Endothelial cell of umbilical vein (primary cell): ENCODE results near the gene PITPNM3. TPM values are rescaled to one million over a fixed set of nuclear protein-coding genes. Genes with fewer than 3 reads are reported as not detected.

Experiments
- BruUV-seq: library from RNA; stranded (reverse); fragments of 400-500 nt; replicated peaks from 2 replicates; lab custom pipeline; 2021; lab: Mats Ljungman, UMichigan
- CTCF ChIA-PET: fragments of 300-600, 350-600 bp; sonication (Branson Sonifier 250); formaldehyde crosslinking; loops from one replicate; lab custom pipeline; 2021; ENCODE audit warnings: antibody characterized with exemption, inconsistent platforms; lab: Charles Lee
- POLR2A ChIA-PET: fragments of 300-600, 350-600 bp; sonication (Branson Sonifier 250); formaldehyde crosslinking; loops from one replicate; lab custom pipeline; 2021; ENCODE audit warnings: antibody characterized with exemption, inconsistent platforms; lab: Charles Lee
- DNase-seq: peaks from one replicate; pipeline ENCODE4 v3.0.0-alpha.2; 2011; ENCODE audit warnings: low read depth, low spot score
- FAIRE-seq: peaks from 2 replicates; lab custom pipeline; 2011; peaks lifted over from hg19 to GRCh38; lab: Jason Lieb, UNC
- H2AFZ ChIP-seq: 2 replicates; pipeline ENCODE4 v1.6.0; 2012; ENCODE audit warnings: low read depth, low read length, control low read depth, inconsistent platforms
- H3K27ac ChIP-seq: 2 replicates; pipeline ENCODE4 v1.5.1; 2011; ENCODE audit warnings: low read depth, mild to moderate bottlenecking, control low read depth, low read length, moderate library complexity; ENCODE audit not compliant: insufficient read depth
- H3K27me3 ChIP-seq, 2 experiments: 2 replicates each; pipeline versions ENCODE4 v1.6.0 to v1.6.1; 2011; ENCODE audit warnings: low read length in 2 of 2, mixed read lengths in 1 of 2; ENCODE audit not compliant: control insufficient read depth in 2 of 2, insufficient read depth in 2 of 2
- H3K36me3 ChIP-seq, 2 experiments: 2 replicates in 1 of 2; 3 replicates in 1 of 2; pipeline ENCODE4 v1.5.1; 2011; ENCODE audit warnings: low read length in 2 of 2, mild to moderate bottlenecking in 1 of 2, moderate library complexity in 1 of 2; ENCODE audit not compliant: control insufficient read depth in 2 of 2, insufficient read depth in 2 of 2; ENCODE audit errors: extremely low read depth in 1 of 2
- H3K4me1 ChIP-seq: 3 replicates; pipeline ENCODE4 v1.5.1; 2011; ENCODE audit warnings: mild to moderate bottlenecking, low read length; ENCODE audit not compliant: control insufficient read depth, insufficient read depth; ENCODE audit errors: extremely low read depth
- H3K4me2 ChIP-seq: 2 replicates; pipeline ENCODE4 v1.6.1; 2011; ENCODE audit warnings: low read length, control low read depth, mixed read lengths; ENCODE audit not compliant: insufficient read depth
- H3K4me3 ChIP-seq, 3 experiments: fragments of 200-600 bp in 1 of 3; sonication (generic), shearing (Covaris generic) in 1 of 3; replicated peaks in 1 of 3; 2 replicates each; pipeline ENCODE4 v1.5.1; 2011 to 2016; ENCODE audit warnings: control low read depth in 3 of 3, low read length in 3 of 3, mild to moderate bottlenecking in 2 of 3, inconsistent platforms in 1 of 3, low read depth in 1 of 3, moderate library complexity in 1 of 3; ENCODE audit not compliant: insufficient read depth in 1 of 3
- H3K79me2 ChIP-seq: 2 replicates; pipeline ENCODE4 v1.6.0; 2012; ENCODE audit warnings: low read length, inconsistent platforms; ENCODE audit not compliant: control insufficient read depth, insufficient read depth
- H3K9ac ChIP-seq: replicated peaks from 2 replicates; pipeline ENCODE3; 2011; ENCODE audit warnings: low read length, control low read depth; ENCODE audit not compliant: insufficient read depth; ENCODE audit errors: extremely low read depth
- H3K9me1 ChIP-seq: replicated peaks from 3 replicates; pipeline ENCODE4 v1.6.0; 2011; ENCODE audit warnings: mild to moderate bottlenecking, low read length; ENCODE audit not compliant: control insufficient read depth, insufficient read depth; ENCODE audit errors: extremely low read depth
- H3K9me3 ChIP-seq: replicated peaks from 2 replicates; pipeline ENCODE4 v1.5.1; 2012; ENCODE audit warnings: low read length, inconsistent platforms; ENCODE audit not compliant: control insufficient read depth, insufficient read depth
- H4K20me1 ChIP-seq: replicated peaks from 2 replicates; pipeline ENCODE3; 2011; ENCODE audit warnings: mild to moderate bottlenecking, low read length; ENCODE audit not compliant: control insufficient read depth, insufficient read depth; ENCODE audit errors: extremely low read depth
- EZH2 ChIP-seq: IDR thresholded peaks from 2 replicates; pipeline ENCODE4 v1.6.1; 2012; ENCODE audit warnings: borderline replicate concordance, low read depth, mild to moderate bottlenecking, moderate library complexity, low read length, inconsistent platforms; ENCODE audit not compliant: severe bottlenecking
- FOS ChIP-seq: IDR thresholded peaks from 2 replicates; pipeline ENCODE4 v1.6.1; 2011; ENCODE audit warnings: mild to moderate bottlenecking, low read length, moderate library complexity, borderline replicate concordance; ENCODE audit not compliant: insufficient read depth
- GATA2 ChIP-seq: IDR thresholded peaks from 2 replicates; pipeline ENCODE4 v1.7.0; 2011; ENCODE audit warnings: low read depth, mild to moderate bottlenecking, moderate library complexity, mixed read lengths, low read length; ENCODE audit not compliant: insufficient read length, insufficient read depth
- JUN ChIP-seq: IDR thresholded peaks from 2 replicates; pipeline ENCODE4 v1.6.1; 2011; ENCODE audit warnings: borderline replicate concordance, low read depth; ENCODE audit not compliant: insufficient read length, insufficient read depth
- MAX ChIP-seq: IDR thresholded peaks from 2 replicates; pipeline ENCODE4 v1.6.1; 2011; ENCODE audit not compliant: insufficient read depth, insufficient read length
- MYC ChIP-seq: IDR thresholded peaks from one replicate; pipeline ENCODE4 v1.6.1; 2011; ENCODE audit warnings: mild to moderate bottlenecking, low read depth, low read length
- POLR2A ChIP-seq: IDR thresholded peaks from 2 replicates; pipeline ENCODE4 v1.6.1; 2012; ENCODE audit warnings: low read depth, mild to moderate bottlenecking, control low read depth, low read length
- POLR2AphosphoS5 ChIP-seq: IDR thresholded peaks from 2 replicates; pipeline ENCODE4 v1.6.1; 2012; ENCODE audit warnings: low read depth, mild to moderate bottlenecking, control low read depth, low read length, moderate library complexity; ENCODE audit not compliant: insufficient read depth
- dilution Hi-C: fragments of 300-500 bp; cut with MboI; formaldehyde crosslinking; loops from one replicate; pipeline ENCODE4 v1.15.0; 2019; ENCODE audit warnings: low sequenced_read_pairs; ENCODE audit not compliant: extremely low pct_ligation_motif_present
- intact Hi-C: fragments of 100-400 bp; cut with micrococcal nuclease; formaldehyde crosslinking; loops from one replicate; pipeline ENCODE4 v1.10.0; 2022
- polyA plus RNA-seq, 4 experiments: library from polyadenylated mRNA; depleted of rRNA in 3 of 4; stranded (reverse) in 3 of 4; unstranded in 1 of 4; fragments of >200 nt; gene quantifications; 2 replicates each; pipeline versions ENCODE4 v1.2.1 to v1.2.3, GENCODE V29; 2011 to 2012; ENCODE audit warnings: missing spikeins in 1 of 4
- total RNA-seq: library from RNA; stranded (reverse); gene quantifications from 2 replicates; pipeline ENCODE4 v1.2.3, GENCODE V29; 2021

PITPNM3 gene
- total and polyA plus RNA-seq, 2 donors (not counting 3 experiments of a cell fraction or from before 2014, with no cell fraction given), result 1.0 to 1.9 TPM

- Histone ChIP-seq H3K36me3 (peaks cover 4 to 21% of the 10 kb centered on the region in 2 experiments), H3K27ac (no peak overlapping the region), H3K4me1 (no peaks in the 10 kb centered on the region), H3K9me3 (no peaks in the 10 kb centered on the region), H2AFZ (no peak overlapping the region), H3K79me2 (no peaks in the 10 kb centered on the region), H3K4me2 (no peak overlapping the region), H3K9me1 (no peaks in the 10 kb centered on the region), H3K27me3 (no peaks in the 10 kb centered on the region), H4K20me1 (no peaks in the 10 kb centered on the region), H3K9ac (no peak overlapping the region), H3K4me3 (no peak overlapping the region)
- intact Hi-C loops (no loop called here), dilution Hi-C loops (no loop called here)
- FAIRE-seq, result no peak
- TF ChIP-seq MYC, result no peak
- no peak for TF ChIP-seq JUN
- TF ChIP-seq GATA2, result no peak
- no peak for TF ChIP-seq FOS
- TF ChIP-seq MAX, result no peak
- TF ChIP-seq EZH2, result no peak
- no peak for TF ChIP-seq POLR2AphosphoS5
- TF ChIP-seq POLR2A, result no peak
- POLR2A ChIA-PET, result no interaction called here
- DNase-seq, result no peak
- BruUV-seq, result no TSS peak
- CTCF ChIA-PET, result interaction anchor here (2.1 to 5.6 kb wide), 2 partner anchors 10 to 124 kb away, joined by 7 to 39 read pairs; no protein-coding TSS in a partner anchor
These were observed 40.6 kb upstream of the PITPNM3 start for GRCh38 chr17:6596941-6597340.

- Histone ChIP-seq H2AFZ (no peak overlapping the region), H3K9ac (no peak overlapping the region), H3K9me1 (no peaks in the 10 kb centered on the region), H3K27ac (no peak overlapping the region), H3K9me3 (no peaks in the 10 kb centered on the region), H4K20me1 (no peaks in the 10 kb centered on the region), H3K4me2 (no peak overlapping the region), H3K27me3 (no peaks in the 10 kb centered on the region), H3K4me1 (no peaks in the 10 kb centered on the region), H3K79me2 (no peaks in the 10 kb centered on the region), H3K4me3 (no peak overlapping the region), H3K36me3 (peaks cover 4 to 26% of the 10 kb centered on the region in 2 experiments)
- intact Hi-C loops, result no loop called here
- DNase-seq, result no peak
- CTCF ChIA-PET, result interaction anchor here (5.6 kb wide), 1 partner anchor 124 kb away, joined by 39 read pairs; no protein-coding TSS in a partner anchor
- FAIRE-seq, result no peak
- TF ChIP-seq GATA2 (no peak), POLR2A (no peak), MYC (no peak), JUN (no peak), POLR2AphosphoS5 (no peak)
- POLR2A ChIA-PET, result no interaction called here
- dilution Hi-C loops, result no loop called here
- no TSS peak for BruUV-seq
These were observed 40.2 kb upstream of the PITPNM3 start for GRCh38 chr17:6596511-6596910.
